HCT116 (cell line): ENCODE results near the gene MYO3B. TPM values are rescaled to one million over a fixed set of nuclear protein-coding genes. Genes with fewer than 3 reads are reported as not detected.

ENCODE experiments used
- ATAC-seq: fragments of 200-7000 bp; cut with Tn5 transposase; 2 replicates; pipeline ENCODE4 v1.9.1; 2020; ENCODE audit warnings: mild to moderate bottlenecking, moderate library complexity
- BruUV-seq: library from RNA; stranded (reverse); fragments of 400-500 nt; replicated peaks from 2 replicates; lab custom pipeline; 2021; lab: Mats Ljungman, UMichigan
- CTCF ChIA-PET: fragments of 300-600 bp; sonication (Branson Sonifier 250); formaldehyde crosslinking; loops from one replicate; lab custom pipeline; 2021; ENCODE audit warnings: antibody characterized with exemption; lab: Charles Lee
- POLR2A ChIA-PET: fragments of 300-600, 350-600 bp; sonication (Branson Sonifier 250); formaldehyde crosslinking; loops from one replicate; lab custom pipeline; 2021; ENCODE audit warnings: antibody characterized with exemption; lab: Charles Lee
- RAD21 ChIA-PET, 2 experiments: fragments of 300-600 bp; sonication (Branson Sonifier 250); formaldehyde crosslinking; loops; one replicate each; lab custom pipeline; 2023; ENCODE audit warnings: low total read pairs in 2 of 2; ENCODE audit not compliant: uncharacterized antibody in 2 of 2, unreplicated experiment in 2 of 2, low non-redundant PET in 1 of 2; lab: Charles Lee
- DNase-seq: peaks from one replicate; pipeline ENCODE4 v3.0.0-alpha.2; 2010; ENCODE audit warnings: low read depth, low spot score
- H2AFZ ChIP-seq: fragments of 200-600 bp; shearing (Covaris generic), sonication (generic); 2 replicates; pipeline ENCODE4 v1.6.1; 2017; ENCODE audit warnings: low read depth, mixed run types, mixed read lengths, antibody characterized with exemption, low read length; ENCODE audit not compliant: poor library complexity, severe bottlenecking
- H3K27ac ChIP-seq: 2 replicates; pipeline ENCODE4 v1.5.1; 2012; ENCODE audit warnings: low read depth, low read length
- H3K27me3 ChIP-seq: fragments of 200-600 bp; sonication (generic); 2 replicates; pipeline ENCODE4 v1.6.1; 2016; ENCODE audit warnings: mixed run types, low read length, mixed read lengths; ENCODE audit not compliant: insufficient read depth
- H3K36me3 ChIP-seq, 2 experiments: fragments of 200-500 bp in 1 of 2; fragments of 200-600 bp in 1 of 2; sonication (Bioruptor generic) in 1 of 2; sonication (generic) in 1 of 2; 2 replicates each; pipeline versions ENCODE4 v1.5.1 to v1.6.1; 2014 to 2016; ENCODE audit warnings: low read length in 2 of 2, inconsistent platforms in 1 of 2, mixed read lengths in 1 of 2, mixed run types in 1 of 2; ENCODE audit not compliant: insufficient read depth in 2 of 2, control insufficient read depth in 1 of 2
- H3K4me1 ChIP-seq, 2 experiments: fragments of 200-600 bp in 1 of 2; sonication (generic) in 1 of 2; 2 replicates each; pipeline versions ENCODE4 v1.5.1 to v1.6.1; 2012 to 2017; ENCODE audit warnings: low read length in 2 of 2, inconsistent platforms in 1 of 2, mild to moderate bottlenecking in 1 of 2, mixed read lengths in 1 of 2, mixed run types in 1 of 2, moderate library complexity in 1 of 2; ENCODE audit not compliant: insufficient read depth in 2 of 2, control insufficient read depth in 1 of 2
- H3K4me2 ChIP-seq: fragments of 200-600 bp; sonication (generic); 2 replicates; pipeline ENCODE4 v1.6.1; 2017; ENCODE audit warnings: mixed run types, low read length, mixed read lengths
- H3K4me3 ChIP-seq, 2 experiments: fragments of 200-600 bp in 1 of 2; sonication (generic) in 1 of 2; replicated peaks in 1 of 2; 2 replicates each; pipeline ENCODE4 v1.5.1; 2011 to 2016; ENCODE audit warnings: low read length in 2 of 2, control low read depth in 1 of 2, low read depth in 1 of 2, mild to moderate bottlenecking in 1 of 2, mixed read lengths in 1 of 2, mixed run types in 1 of 2
- H3K79me2 ChIP-seq: fragments of 200-600 bp; sonication (generic); 2 replicates; pipeline ENCODE4 v1.6.1; 2017; ENCODE audit warnings: mild to moderate bottlenecking, mixed run types, low read length, moderate library complexity, mixed read lengths; ENCODE audit not compliant: insufficient read depth
- H3K9ac ChIP-seq: fragments of 200-600 bp; sonication (generic); 2 replicates; pipeline ENCODE4 v1.6.1; 2016; ENCODE audit warnings: low read length, mixed read lengths
- H3K9me2 ChIP-seq: fragments of 200-600 bp; sonication (generic), shearing (Covaris generic); 2 replicates; pipeline ENCODE4 v1.6.1; 2017; ENCODE audit warnings: mixed run types, mild to moderate bottlenecking, moderate library complexity; ENCODE audit not compliant: insufficient read depth
- H3K9me3 ChIP-seq, 2 experiments: fragments of 200-500 bp in 1 of 2; fragments of 200-600 bp in 1 of 2; sonication (Bioruptor generic) in 1 of 2; sonication (generic) in 1 of 2; 2 replicates each; pipeline ENCODE4 v1.6.1; 2014 to 2017; ENCODE audit warnings: low read length in 2 of 2, mixed read lengths in 2 of 2, inconsistent platforms in 1 of 2, low read depth in 1 of 2, mild to moderate bottlenecking in 1 of 2, mixed run types in 1 of 2, moderate library complexity in 1 of 2; ENCODE audit not compliant: control insufficient read depth in 1 of 2, insufficient read depth in 1 of 2
- H4K20me1 ChIP-seq: fragments of 200-600 bp; sonication (generic), shearing (Covaris generic); 2 replicates; pipeline ENCODE4 v1.6.1; 2017; ENCODE audit warnings: mixed run types, mild to moderate bottlenecking, moderate library complexity; ENCODE audit not compliant: insufficient read depth
- CEBPB ChIP-seq: IDR thresholded peaks from 2 replicates; pipeline ENCODE4 v1.6.1; 2012; ENCODE audit warnings: low read depth
- ELF1 ChIP-seq: IDR thresholded peaks from 2 replicates; pipeline ENCODE4 v1.6.1; 2012; ENCODE audit warnings: low read depth, borderline replicate concordance
- EZH2phosphoT487 ChIP-seq: fragments of 200-600 bp; IDR thresholded peaks from 2 replicates; pipeline ENCODE4 v1.6.1; 2018; ENCODE audit warnings: antibody characterized with exemption, borderline replicate concordance
- FOSL1 ChIP-seq: IDR thresholded peaks from 2 replicates; pipeline ENCODE4 v1.6.1; 2012; ENCODE audit warnings: low read depth
- JUND ChIP-seq: IDR thresholded peaks from 2 replicates; pipeline ENCODE4 v1.6.1; 2012
- POLR2A ChIP-seq: IDR thresholded peaks from 2 replicates; pipeline ENCODE4 v1.7.0; 2011; ENCODE audit warnings: borderline replicate concordance; ENCODE audit not compliant: insufficient read depth, insufficient read length; ENCODE audit errors: extremely low read depth
- POLR2AphosphoS5 ChIP-seq: IDR thresholded peaks from 2 replicates; pipeline ENCODE4 v1.6.1; 2011; ENCODE audit warnings: mild to moderate bottlenecking, low read depth, low read length, moderate library complexity
- SRF ChIP-seq: IDR thresholded peaks from 2 replicates; pipeline ENCODE4 v1.6.1; 2012; ENCODE audit warnings: low read depth
- TCF7L2 ChIP-seq: IDR thresholded peaks from 2 replicates; pipeline ENCODE4 v1.7.0; 2011; ENCODE audit warnings: borderline replicate concordance, inconsistent platforms; ENCODE audit not compliant: insufficient read depth, insufficient read length; ENCODE audit errors: extremely low read depth
- YY1 ChIP-seq: IDR thresholded peaks from 2 replicates; pipeline ENCODE4 v1.6.1; 2011; ENCODE audit warnings: low read length, low read depth, moderate library complexity, mild to moderate bottlenecking; ENCODE audit not compliant: insufficient replicate concordance; ENCODE audit errors: extremely low read depth
- ZFX ChIP-seq: fragments of 450-650 bp; IDR thresholded peaks from 2 replicates; pipeline ENCODE4 v1.6.1; 2017
- ZNF274 ChIP-seq: fragments of 200-500 bp; sonication (Bioruptor generic); IDR thresholded peaks from 2 replicates; pipeline ENCODE4 v1.6.1; 2014; ENCODE audit warnings: mild to moderate bottlenecking, low read depth, low read length, inconsistent platforms
- intact Hi-C: fragments of 100-400 bp; cut with micrococcal nuclease; formaldehyde crosslinking; loops from 2 replicates; pipeline ENCODE4 v1.10.0; 2022
- total RNA-seq: library from RNA; stranded (reverse); gene quantifications from one replicate; pipeline ENCODE4 v1.2.1, GENCODE V29; 2021; ENCODE audit not compliant: unreplicated experiment
- TF ChIP-seq, protein P1 (sequence below), 3 experiments: fragments of 200-600 bp in 1 of 3; sonication (generic) in 1 of 3; IDR thresholded peaks in 2 of 3; conservative IDR thresholded peaks in 1 of 3; 2 replicates each; pipeline ENCODE4 v1.5.1; 2012 to 2017; ENCODE audit warnings: low read depth in 2 of 3, low read length in 2 of 3, antibody characterized with exemption in 1 of 3, borderline replicate concordance in 1 of 3, control low read depth in 1 of 3, mild to moderate bottlenecking in 1 of 3, mixed read lengths in 1 of 3, mixed run types in 1 of 3, moderate library complexity in 1 of 3; ENCODE audit not compliant: insufficient read depth in 1 of 3
- TF ChIP-seq, protein P2 (sequence below): IDR thresholded peaks from 2 replicates; pipeline ENCODE4 v1.6.1; 2012
- TF ChIP-seq, protein P3 (sequence below): IDR thresholded peaks from 2 replicates; pipeline ENCODE4 v1.6.1; 2012

Gene MYO3B
- total RNA-seq, 1 experiment from 2014 or later = not detected

DNA sequence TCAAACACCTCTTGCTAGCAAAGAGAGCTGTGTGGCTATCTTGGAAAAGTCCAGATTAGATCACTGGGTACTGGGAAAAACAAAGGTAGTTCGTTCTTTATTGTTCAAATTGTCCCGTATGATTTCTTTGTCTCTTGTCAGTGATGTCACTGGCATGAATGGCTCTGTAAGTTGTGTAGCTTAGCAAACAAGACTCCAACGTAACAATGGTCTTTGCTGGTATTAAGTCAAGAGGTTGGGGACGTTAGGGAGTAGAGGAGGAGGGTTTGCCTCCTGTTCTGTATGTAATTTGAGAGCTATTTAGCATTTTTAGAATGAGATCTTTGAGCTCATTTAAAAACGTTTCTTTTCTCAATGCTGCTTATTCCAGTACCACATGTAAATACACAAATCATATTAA is 320.7 kb downstream of the MYO3B start:
- Histone ChIP-seq H3K4me3 (no peak overlapping the region), H3K4me2 (no peak overlapping the region), H4K20me1 (no peaks in the 10 kb centered on the region), H2AFZ (no peak overlapping the region), H3K4me1 (peaks cover 0 to 4% of the 10 kb centered on the region in 2 experiments; a peak in 2 of 4 replicates), H3K36me3 (no peaks in the 10 kb centered on the region), H3K27ac (no peak overlapping the region), H3K9me3 (no peaks in the 10 kb centered on the region), H3K9ac (no peak overlapping the region), H3K79me2 (no peaks in the 10 kb centered on the region), H3K27me3 (no peaks in the 10 kb centered on the region), H3K9me2 (no peaks in the 10 kb centered on the region)
- TF ChIP-seq JUND (no peak), CEBPB (no peak), ZFX (no peak), POLR2AphosphoS5 (no peak), ELF1 (no peak), POLR2A (no peak), FOSL1 (no peak), ZNF274 (no peak), TCF7L2 (no peak), SRF (no peak), YY1 (no peak), EZH2phosphoT487 (no peak)
- TF ChIP-seq, protein P1, sequence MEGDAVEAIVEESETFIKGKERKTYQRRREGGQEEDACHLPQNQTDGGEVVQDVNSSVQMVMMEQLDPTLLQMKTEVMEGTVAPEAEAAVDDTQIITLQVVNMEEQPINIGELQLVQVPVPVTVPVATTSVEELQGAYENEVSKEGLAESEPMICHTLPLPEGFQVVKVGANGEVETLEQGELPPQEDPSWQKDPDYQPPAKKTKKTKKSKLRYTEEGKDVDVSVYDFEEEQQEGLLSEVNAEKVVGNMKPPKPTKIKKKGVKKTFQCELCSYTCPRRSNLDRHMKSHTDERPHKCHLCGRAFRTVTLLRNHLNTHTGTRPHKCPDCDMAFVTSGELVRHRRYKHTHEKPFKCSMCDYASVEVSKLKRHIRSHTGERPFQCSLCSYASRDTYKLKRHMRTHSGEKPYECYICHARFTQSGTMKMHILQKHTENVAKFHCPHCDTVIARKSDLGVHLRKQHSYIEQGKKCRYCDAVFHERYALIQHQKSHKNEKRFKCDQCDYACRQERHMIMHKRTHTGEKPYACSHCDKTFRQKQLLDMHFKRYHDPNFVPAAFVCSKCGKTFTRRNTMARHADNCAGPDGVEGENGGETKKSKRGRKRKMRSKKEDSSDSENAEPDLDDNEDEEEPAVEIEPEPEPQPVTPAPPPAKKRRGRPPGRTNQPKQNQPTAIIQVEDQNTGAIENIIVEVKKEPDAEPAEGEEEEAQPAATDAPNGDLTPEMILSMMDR (IDR thresholded peaks at IDR 0.05 in 2 of 3, conservative IDR thresholded peaks at IDR 0.05 in 1 of 3; ENCODE audit: borderline replicate concordance in 1 of 3, insufficient read depth in 1 of 3, low read depth in 2 of 3, low read length in 2 of 3) = no peak
- TF ChIP-seq, protein P2, sequence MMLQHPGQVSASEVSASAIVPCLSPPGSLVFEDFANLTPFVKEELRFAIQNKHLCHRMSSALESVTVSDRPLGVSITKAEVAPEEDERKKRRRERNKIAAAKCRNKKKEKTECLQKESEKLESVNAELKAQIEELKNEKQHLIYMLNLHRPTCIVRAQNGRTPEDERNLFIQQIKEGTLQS = no peak
- TF ChIP-seq, protein P3, sequence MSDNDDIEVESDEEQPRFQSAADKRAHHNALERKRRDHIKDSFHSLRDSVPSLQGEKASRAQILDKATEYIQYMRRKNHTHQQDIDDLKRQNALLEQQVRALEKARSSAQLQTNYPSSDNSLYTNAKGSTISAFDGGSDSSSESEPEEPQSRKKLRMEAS = no peak
- intact Hi-C loops = no loop called here
- BruUV-seq = no TSS peak
- ATAC-seq (no peak), DNase-seq (no peak)
- ChIA-PET CTCF (no interaction called here), POLR2A (no interaction called here), RAD21 (no interaction called here)
